K562 (cell line): Measurements from ENCODE around the gene CYP11A1. TPM values are rescaled to one million over a fixed set of nuclear protein-coding genes. Genes with fewer than 3 reads are reported as not detected.
A peak's percentile ranks its signal among the peaks of the same experiment; 100 is the strongest.

Experiments used
- ARHGAP35 ChIP-seq: fragments of 450-650 bp; IDR thresholded peaks from 2 replicates; pipeline ENCODE4 v1.6.1; 2018; ENCODE audit not compliant: partially characterized antibody
- BDP1 ChIP-seq: IDR thresholded peaks from 3 replicates; pipeline ENCODE4 v1.6.1; 2011; ENCODE audit not compliant: insufficient read length, insufficient read depth
- ETS1 ChIP-seq: conservative IDR thresholded peaks from 2 replicates; pipeline ENCODE4 v1.6.1; 2011; ENCODE audit warnings: low read depth, mild to moderate bottlenecking, low read length; ENCODE audit not compliant: control insufficient read depth
- FOXJ2 ChIP-seq: fragments of 200-800 bp; sonication (Bioruptor generic); IDR thresholded peaks from 2 replicates; pipeline ENCODE4 v1.6.1; 2016; ENCODE audit warnings: missing genetic modification characterization, missing compliant biosample characterization
- HDAC1 ChIP-seq, 2 experiments: fragments of 450-650 bp; IDR thresholded peaks; 2 replicates each; pipeline ENCODE4 v1.6.1; 2016 to 2017; ENCODE audit warnings: inconsistent platforms in 1 of 2, mild to moderate bottlenecking in 1 of 2, moderate library complexity in 1 of 2
- HOXB6 ChIP-seq: fragments of 250-450 bp; sonication (Bioruptor Pico); IDR thresholded peaks from 2 replicates; pipeline ENCODE4 v1.5.1; 2022; ENCODE audit warnings: mild to moderate bottlenecking, borderline replicate concordance
- PCBP1 ChIP-seq: fragments of 200-400 bp; formaldehyde crosslinking; IDR thresholded peaks from 2 replicates; pipeline ENCODE4 v1.6.1; 2018; ENCODE audit warnings: mild to moderate bottlenecking, low read depth, low read length; ENCODE audit not compliant: poor library complexity, severe bottlenecking
- THRB ChIP-seq: fragments of 450-650 bp; formaldehyde crosslinking; conservative IDR thresholded peaks from 2 replicates; pipeline ENCODE4 v1.4.0; 2022; ENCODE audit warnings: mild to moderate bottlenecking, missing genetic modification characterization
- ZBTB40 ChIP-seq, 2 experiments: fragments of 450-650 bp in 1 of 2; sonication (generic) in 1 of 2; formaldehyde crosslinking in 1 of 2; IDR thresholded peaks; 2 replicates each; pipeline versions ENCODE4 v1.7.1 to v1.9.0; 2016 to 2022; ENCODE audit warnings: inconsistent platforms in 1 of 2, mild to moderate bottlenecking in 1 of 2, missing genetic modification reagents in 1 of 2
- ZEB2 ChIP-seq: fragments of 450-650 bp; IDR thresholded peaks from 2 replicates; pipeline ENCODE4 v1.6.1; 2016
- ZNF12 ChIP-seq: sonication (generic); formaldehyde crosslinking; IDR thresholded peaks from 2 replicates; pipeline ENCODE4 v1.4.0; 2020; ENCODE audit warnings: mild to moderate bottlenecking, missing genetic modification reagents
- ZNF140 ChIP-seq: fragments of 250-450 bp; sonication (Bioruptor Pico); IDR thresholded peaks from 2 replicates; pipeline ENCODE4 v1.8.0; 2021; ENCODE audit warnings: moderate library complexity, mild to moderate bottlenecking, inconsistent platforms
- ZNF212 ChIP-seq: fragments of 450-650 bp; formaldehyde crosslinking; IDR thresholded peaks from 2 replicates; pipeline ENCODE4 v1.4.0; 2020; ENCODE audit warnings: mild to moderate bottlenecking
- ZNF217 ChIP-seq: sonication (generic); formaldehyde crosslinking; IDR thresholded peaks from 2 replicates; pipeline ENCODE4 v1.8.0; 2022; ENCODE audit warnings: mild to moderate bottlenecking, missing genetic modification reagents
- ZNF311 ChIP-seq: fragments of 250-450 bp; sonication (Bioruptor Pico); IDR thresholded peaks from 2 replicates; pipeline ENCODE4 v1.4.0; 2020; ENCODE audit warnings: mild to moderate bottlenecking, moderate library complexity
- ZNF76 ChIP-seq: fragments of 250-450 bp; sonication (Bioruptor Pico); IDR thresholded peaks from 2 replicates; pipeline ENCODE4 v1.4.0; 2020; ENCODE audit warnings: mild to moderate bottlenecking, moderate library complexity, borderline replicate concordance
- polyA plus RNA-seq, 8 experiments: library from polyadenylated mRNA; depleted of rRNA in 4 of 8; stranded (reverse) in 5 of 8; unstranded in 3 of 8; fragments of >200 nt; fragmentation: Nextera tagmentation in 2 of 8; fragmentation: Illumina TruSeq in 1 of 8; extraction: Ambion mirVana in 2 of 8; extraction: Trizol in 1 of 8; gene quantifications; 2 replicates each; pipeline versions ENCODE4 v1.2.1 to v1.2.3, GENCODE V29; 2011 to 2014; ENCODE audit warnings: inconsistent platforms in 1 of 8, missing spikeins in 1 of 8
- total RNA-seq, 7 experiments: library from RNA; depleted of rRNA in 6 of 7; stranded (reverse); fragments of >200 nt in 6 of 7; fragmentation: Illumina TruSeq in 2 of 7; extraction: Trizol in 2 of 7; gene quantifications; 2 replicates each; pipeline versions ENCODE4 v1.2.1 to v1.2.3, GENCODE V29; 2011 to 2021; ENCODE audit warnings: low replicate concordance in 1 of 7

The CYP11A1 gene
- total and polyA plus RNA-seq, 9 of the 15 experiments (the other 6 are each of a cell fraction or from before 2014, with no cell fraction given), result 0.06 to 0.24 (median 0.10) TPM; not detected in 4

- TF ChIP-seq ZBTB40 (IDR thresholded peaks at IDR 0.05) (no peak), ZBTB40 (CRISPR knock-in tag; IDR thresholded peaks at IDR 0.05) (no peak), HOXB6 (CRISPR knock-in tag) (no peak), ZEB2 (no peak; the same call in none of the 2 replicates), HDAC1 (IDR thresholded peaks at IDR 0.05) (peak in 1 of 2 experiments; percentile 5; a peak in 1 of 4 replicates), THRB (CRISPR knock-in tag) (no peak), ZNF12 (CRISPR knock-in tag) (no peak), ZNF217 (CRISPR knock-in tag) (no peak), PCBP1 (peak; percentile 45), ZNF140 (CRISPR knock-in tag) (no peak), BDP1 (no peak), FOXJ2 (no peak), ARHGAP35 (no peak), ZNF311 (CRISPR knock-in tag) (no peak), ZNF212 (CRISPR knock-in tag) (no peak), ZNF76 (CRISPR knock-in tag) (no peak), ETS1 (no peak)
Observed at GRCh38 chr15:74373731-74374647, 6.5 kb upstream of the CYP11A1 start (continued).
